OCI-LY7 (cell line): ENCODE results near the gene SUCNR1. TPM values are rescaled to one million over a fixed set of nuclear protein-coding genes. Genes with fewer than 3 reads are reported as not detected.

ENCODE experiments used
- BruUV-seq: library from RNA; stranded (reverse); fragments of 400-500 nt; replicated peaks from 2 replicates; lab custom pipeline; 2021; lab: Mats Ljungman, UMichigan
- CTCF ChIA-PET: fragments of 300-600 bp; sonication (Branson Sonifier 250); formaldehyde crosslinking; loops from one replicate; lab custom pipeline; 2022; ENCODE audit warnings: antibody characterized with exemption; ENCODE audit not compliant: unreplicated experiment; lab: Charles Lee
- POLR2A ChIA-PET: fragments of 300-600 bp; sonication (Branson Sonifier 250); formaldehyde crosslinking; loops from one replicate; lab custom pipeline; 2022; ENCODE audit warnings: antibody characterized with exemption; lab: Charles Lee
- DNase-seq: peaks from one replicate; pipeline ENCODE4 v3.0.0-alpha.2; 2015; ENCODE audit warnings: low spot score
- H2AFZ ChIP-seq: fragments of 200-600 bp; sonication (generic), shearing (Covaris generic); 2 replicates; pipeline ENCODE4 v1.6.1; 2014; ENCODE audit warnings: mild to moderate bottlenecking, antibody characterized with exemption, low read length, moderate library complexity
- H3K27ac ChIP-seq: fragments of 200-600 bp; sonication (generic); 2 replicates; pipeline ENCODE4 v1.5.1; 2014; ENCODE audit warnings: mixed run types, low read depth, mild to moderate bottlenecking, moderate library complexity, low read length, inconsistent platforms; ENCODE audit not compliant: poor library complexity, severe bottlenecking
- H3K36me3 ChIP-seq: fragments of 200-600 bp; sonication (generic); 2 replicates; pipeline ENCODE4 v1.6.1; 2014; ENCODE audit warnings: mild to moderate bottlenecking, antibody characterized with exemption, low read length, moderate library complexity, mixed read lengths; ENCODE audit not compliant: insufficient read depth
- H3K4me1 ChIP-seq: fragments of 200-600 bp; sonication (generic); 2 replicates; pipeline ENCODE4 v1.5.1; 2014; ENCODE audit warnings: mild to moderate bottlenecking, low read length; ENCODE audit not compliant: insufficient read depth, poor library complexity, severe bottlenecking
- H3K4me2 ChIP-seq: fragments of 200-600 bp; sonication (generic); 2 replicates; pipeline ENCODE4 v1.6.1; 2014; ENCODE audit warnings: mild to moderate bottlenecking, low read length
- H3K4me3 ChIP-seq: fragments of 200-600 bp; sonication (generic); 2 replicates; pipeline ENCODE4 v1.5.1; 2014; ENCODE audit warnings: mild to moderate bottlenecking, low read depth, low read length; ENCODE audit not compliant: poor library complexity, severe bottlenecking
- H3K79me2 ChIP-seq: fragments of 200-600 bp; sonication (generic); 2 replicates; pipeline ENCODE4 v1.6.1; 2016; ENCODE audit warnings: low read depth, mild to moderate bottlenecking, low read length, moderate library complexity, mixed read lengths; ENCODE audit not compliant: insufficient read depth
- H3K9me2 ChIP-seq: fragments of 200-600 bp; sonication (generic); 2 replicates; pipeline ENCODE4 v1.6.1; 2016; ENCODE audit warnings: mild to moderate bottlenecking, low read length, mixed read lengths; ENCODE audit not compliant: insufficient read depth
- H3K9me3 ChIP-seq: fragments of 200-600 bp; sonication (generic); 2 replicates; pipeline ENCODE4 v1.6.1; 2014; ENCODE audit warnings: mild to moderate bottlenecking, mixed run types, low read length, mixed read lengths
- H4K20me1 ChIP-seq: fragments of 200-600 bp; sonication (generic); 2 replicates; pipeline ENCODE4 v1.6.1; 2014; ENCODE audit warnings: mild to moderate bottlenecking, antibody characterized with exemption, low read length, moderate library complexity, mixed read lengths; ENCODE audit not compliant: insufficient read depth
- EZH2phosphoT487 ChIP-seq: fragments of 200-600 bp; sonication (generic); IDR thresholded peaks from 2 replicates; pipeline ENCODE4 v1.6.1; 2018; ENCODE audit warnings: low read depth, borderline replicate concordance, mild to moderate bottlenecking, mixed run types, antibody characterized with exemption, low read length, moderate library complexity, mixed read lengths
- intact Hi-C: fragments of 100-400 bp; cut with micrococcal nuclease; formaldehyde crosslinking; loops from one replicate; pipeline ENCODE4 v1.10.0; 2022; ENCODE audit not compliant: unreplicated experiment
- total RNA-seq, 2 experiments: library from RNA; depleted of rRNA in 1 of 2; stranded (reverse); fragments of >200 nt in 1 of 2; shearing (Covaris generic) in 1 of 2; gene quantifications; 2 replicates each; pipeline ENCODE4 v1.2.3, GENCODE V29; 2014 to 2022
- TF ChIP-seq, protein P1 (sequence below): fragments of 200-600 bp; sonication (generic); conservative IDR thresholded peaks from 2 replicates; pipeline ENCODE4 v1.5.1; 2014; ENCODE audit warnings: mild to moderate bottlenecking, antibody characterized with exemption, low read length, moderate library complexity, mixed read lengths

SUCNR1 gene
- total RNA-seq, 2 experiments from 2014 or later, result not detected

DNA sequence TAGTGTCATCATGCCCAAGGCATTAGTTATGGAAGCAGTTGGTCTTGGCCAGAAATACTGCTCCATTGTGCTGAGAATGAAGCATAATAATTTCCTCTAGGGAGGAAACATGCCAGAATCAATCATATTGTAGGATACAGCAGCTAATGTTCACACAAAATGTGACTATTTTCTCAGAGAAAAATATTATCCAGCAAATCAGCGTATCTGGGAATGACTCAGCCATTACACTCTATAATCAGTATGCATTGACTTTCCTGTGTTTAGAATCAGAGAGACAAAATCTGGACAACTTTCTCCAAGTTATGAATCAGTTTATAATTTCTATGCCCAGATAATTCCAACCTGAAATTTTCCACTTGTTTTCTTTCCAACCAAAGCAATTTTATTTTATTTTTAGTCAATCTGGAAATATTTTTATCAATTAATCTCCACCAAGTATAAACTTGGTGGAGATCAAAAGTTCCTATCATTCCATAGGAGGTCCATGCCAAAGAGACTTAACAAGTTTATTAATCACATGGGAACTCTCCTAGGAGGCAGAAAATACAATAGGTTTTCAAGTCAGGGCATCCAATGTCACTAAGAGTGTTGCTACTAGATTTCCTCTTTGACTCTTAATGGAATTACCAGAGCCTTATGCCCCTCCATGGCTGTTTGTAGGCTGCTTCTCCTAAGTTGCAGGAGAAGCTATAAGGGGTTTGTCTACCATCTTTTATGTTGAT is 36.4 kb downstream of the SUCNR1 start:
- H2AFZ ChIP-seq, result no peak overlapping the region
- no peak overlapping the region for H3K4me2 ChIP-seq
- ChIA-PET POLR2A (interaction anchor here (0.6 kb wide), 1 partner anchor 1531 kb away, joined by 3 read pairs; no protein-coding TSS in a partner anchor), CTCF (no interaction called here)
- no peaks in the 10 kb centered on the region for H3K36me3 ChIP-seq
- no peaks in the 10 kb centered on the region for H3K9me2 ChIP-seq
- H3K4me3 ChIP-seq, result no peak overlapping the region
- H3K79me2 ChIP-seq, result no peaks in the 10 kb centered on the region
- DNase-seq, result no peak
- no peaks in the 10 kb centered on the region for H3K9me3 ChIP-seq
- no TSS peak for BruUV-seq
- no peak overlapping the region for H3K27ac ChIP-seq
- no peaks in the 10 kb centered on the region for H4K20me1 ChIP-seq
- intact Hi-C loops, result loop anchor here (10.0 kb wide), 2 partner anchors 445 to 475 kb away; partner anchors contain the start of gene IGSF10
- no peak for TF ChIP-seq EZH2phosphoT487
- TF ChIP-seq, protein P1, sequence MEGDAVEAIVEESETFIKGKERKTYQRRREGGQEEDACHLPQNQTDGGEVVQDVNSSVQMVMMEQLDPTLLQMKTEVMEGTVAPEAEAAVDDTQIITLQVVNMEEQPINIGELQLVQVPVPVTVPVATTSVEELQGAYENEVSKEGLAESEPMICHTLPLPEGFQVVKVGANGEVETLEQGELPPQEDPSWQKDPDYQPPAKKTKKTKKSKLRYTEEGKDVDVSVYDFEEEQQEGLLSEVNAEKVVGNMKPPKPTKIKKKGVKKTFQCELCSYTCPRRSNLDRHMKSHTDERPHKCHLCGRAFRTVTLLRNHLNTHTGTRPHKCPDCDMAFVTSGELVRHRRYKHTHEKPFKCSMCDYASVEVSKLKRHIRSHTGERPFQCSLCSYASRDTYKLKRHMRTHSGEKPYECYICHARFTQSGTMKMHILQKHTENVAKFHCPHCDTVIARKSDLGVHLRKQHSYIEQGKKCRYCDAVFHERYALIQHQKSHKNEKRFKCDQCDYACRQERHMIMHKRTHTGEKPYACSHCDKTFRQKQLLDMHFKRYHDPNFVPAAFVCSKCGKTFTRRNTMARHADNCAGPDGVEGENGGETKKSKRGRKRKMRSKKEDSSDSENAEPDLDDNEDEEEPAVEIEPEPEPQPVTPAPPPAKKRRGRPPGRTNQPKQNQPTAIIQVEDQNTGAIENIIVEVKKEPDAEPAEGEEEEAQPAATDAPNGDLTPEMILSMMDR, result no peak
- no peaks in the 10 kb centered on the region for H3K4me1 ChIP-seq

DNA sequence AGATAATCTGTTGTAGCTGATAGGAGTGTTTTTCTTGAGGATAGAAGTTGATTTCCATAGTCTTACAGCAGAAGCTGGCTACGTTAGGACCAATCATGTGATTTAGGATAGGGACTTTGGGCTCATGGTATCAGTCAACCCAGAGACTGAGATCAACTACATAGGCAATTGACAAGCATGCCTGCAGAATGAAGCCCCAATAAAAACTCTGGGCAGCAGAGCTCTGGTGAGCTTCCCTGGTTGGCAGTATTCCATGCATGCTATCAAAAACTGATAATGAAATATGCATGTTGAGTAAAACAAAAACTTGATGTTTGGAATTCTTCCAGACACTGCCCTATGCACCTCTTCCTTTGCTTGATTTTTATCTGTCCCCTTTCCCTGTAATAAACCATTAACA is 38.0 kb downstream of the SUCNR1 start:
- no peaks in the 10 kb centered on the region for H4K20me1 ChIP-seq
- H3K9me2 ChIP-seq, result no peaks in the 10 kb centered on the region
- no peak overlapping the region for H3K27ac ChIP-seq
- no peaks in the 10 kb centered on the region for H3K36me3 ChIP-seq
- no peaks in the 10 kb centered on the region for H3K79me2 ChIP-seq
- ChIA-PET POLR2A (no interaction called here), CTCF (no interaction called here)
- intact Hi-C loops, result loop anchor here (10.0 kb wide), 2 partner anchors 447 to 477 kb away; partner anchors contain the start of gene IGSF10
- BruUV-seq, result no TSS peak
- H3K9me3 ChIP-seq, result no peaks in the 10 kb centered on the region
- no peak overlapping the region for H2AFZ ChIP-seq
- H3K4me3 ChIP-seq, result no peak overlapping the region
- TF ChIP-seq EZH2phosphoT487, result no peak
- TF ChIP-seq, protein P1, result no peak
- no peak for DNase-seq
- H3K4me1 ChIP-seq, result no peaks in the 10 kb centered on the region
- H3K4me2 ChIP-seq, result no peak overlapping the region

DNA sequence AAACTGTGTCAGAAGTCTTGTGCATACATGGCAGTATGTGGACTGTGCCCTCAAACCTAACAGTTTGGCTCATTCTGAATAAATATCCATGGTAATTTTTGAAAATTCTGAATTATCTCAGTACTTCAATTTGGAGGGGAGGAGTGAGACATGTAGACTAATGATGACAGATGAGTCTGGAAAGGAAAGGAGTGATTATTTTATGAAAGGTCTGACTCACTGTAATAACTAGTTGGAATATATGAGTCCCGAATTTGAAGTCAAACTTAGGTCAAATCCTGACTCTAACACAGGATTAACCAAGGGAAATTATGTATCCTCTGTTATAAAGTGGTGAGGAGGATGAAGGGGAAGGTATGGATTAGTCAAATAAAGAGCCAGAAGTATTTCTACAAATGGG is 38.6 kb downstream of the SUCNR1 start:
- Histone ChIP-seq H3K4me3 (no peak overlapping the region), H3K9me3 (no peaks in the 10 kb centered on the region), H3K36me3 (no peaks in the 10 kb centered on the region), H4K20me1 (no peaks in the 10 kb centered on the region), H3K79me2 (no peaks in the 10 kb centered on the region), H3K9me2 (no peaks in the 10 kb centered on the region), H2AFZ (no peak overlapping the region), H3K4me2 (no peak overlapping the region), H3K27ac (no peak overlapping the region), H3K4me1 (no peaks in the 10 kb centered on the region)
- no peak for DNase-seq
- TF ChIP-seq EZH2phosphoT487, result no peak
- TF ChIP-seq, protein P1, result no peak
- intact Hi-C loops, result loop anchor here (10.0 kb wide), 2 partner anchors 447 to 477 kb away; partner anchors contain the start of gene IGSF10
- ChIA-PET POLR2A (interaction anchor here (0.5 kb wide), 1 partner anchor 45 kb away, joined by 3 read pairs; no protein-coding TSS in a partner anchor), CTCF (no interaction called here)
- no TSS peak for BruUV-seq
